Hepatocyte (in vitro differentiated cells): ENCODE data around the gene COL6A3. TPM values are rescaled to one million over a fixed set of nuclear protein-coding genes. Genes with fewer than 3 reads are reported as not detected.

Source experiments
- DNase-seq: peaks from one replicate; pipeline ENCODE4 v3.0.0-alpha.2; 2016; ENCODE audit warnings: low spot score
- H2AFZ ChIP-seq: fragments of 200-600 bp; sonication (generic); 2 replicates; pipeline ENCODE4 v1.6.0; 2016; ENCODE audit warnings: antibody characterized with exemption, mild to moderate bottlenecking
- H3K27ac ChIP-seq: fragments of 200-600 bp; sonication (generic); 2 replicates; pipeline ENCODE4 v1.5.1; 2016; ENCODE audit warnings: mild to moderate bottlenecking
- H3K27me3 ChIP-seq: fragments of 200-600 bp; sonication (generic); 2 replicates; pipeline ENCODE4 v1.6.1; 2016
- H3K36me3 ChIP-seq: fragments of 200-600 bp; sonication (generic); replicated peaks from 2 replicates; pipeline ENCODE4 v1.5.1; 2016; ENCODE audit warnings: low read depth; ENCODE audit not compliant: insufficient read depth
- H3K4me1 ChIP-seq: fragments of 200-600 bp; sonication (generic); 2 replicates; pipeline ENCODE4 v1.5.1; 2016; ENCODE audit warnings: mild to moderate bottlenecking, moderate library complexity; ENCODE audit not compliant: insufficient read depth
- H3K4me2 ChIP-seq: fragments of 200-600 bp; sonication (generic); 2 replicates; pipeline ENCODE4 v1.6.0; 2016
- H3K4me3 ChIP-seq: fragments of 200-600 bp; sonication (generic); 2 replicates; pipeline ENCODE4 v1.5.1; 2016; ENCODE audit warnings: mild to moderate bottlenecking
- H3K79me2 ChIP-seq: fragments of 200-600 bp; sonication (generic); 2 replicates; pipeline ENCODE4 v1.6.0; 2017; ENCODE audit warnings: mild to moderate bottlenecking
- H3K9me2 ChIP-seq: fragments of 200-600 bp; sonication (generic); replicated peaks from 2 replicates; pipeline ENCODE4 v1.6.0; 2017; ENCODE audit warnings: mild to moderate bottlenecking; ENCODE audit not compliant: insufficient read depth
- H3K9me3 ChIP-seq: fragments of 200-600 bp; sonication (generic); 2 replicates; pipeline ENCODE4 v1.5.1; 2016; ENCODE audit warnings: low read depth, mild to moderate bottlenecking
- H4K20me1 ChIP-seq: fragments of 200-600 bp; sonication (generic); 2 replicates; pipeline ENCODE4 v1.6.0; 2016; ENCODE audit warnings: mild to moderate bottlenecking; ENCODE audit not compliant: insufficient read depth, poor library complexity, severe bottlenecking
- CTCF ChIP-seq: fragments of 200-600 bp; sonication (generic); IDR thresholded peaks from 2 replicates; pipeline ENCODE4 v1.5.1; 2016; ENCODE audit warnings: antibody characterized with exemption, mild to moderate bottlenecking; ENCODE audit not compliant: poor library complexity
- EZH2 ChIP-seq: fragments of 200-600 bp; sonication (generic); IDR thresholded peaks from 2 replicates; pipeline ENCODE4 v1.6.1; 2016; ENCODE audit warnings: antibody characterized with exemption, mild to moderate bottlenecking, borderline replicate concordance
- EZH2phosphoT487 ChIP-seq: fragments of 200-600 bp; sonication (generic); IDR thresholded peaks from one replicate; pipeline ENCODE4 v1.6.1; 2018; ENCODE audit warnings: antibody characterized with exemption, mild to moderate bottlenecking, low read depth, moderate library complexity; ENCODE audit not compliant: unreplicated experiment, severe bottlenecking
- WGBS: methylation state at CpG from one replicate; pipeline ENCODE4 v1.1.6; 2016; ENCODE audit warnings: low lambda C conversion rate; ENCODE audit errors: missing lambda C conversion rate; 5-methylcytosine and 5-hydroxymethylcytosine counted together
- polyA plus RNA-seq: library from polyadenylated mRNA; unstranded; fragments of >200 nt; fragmentation: Nextera tagmentation; extraction: Ambion mirVana; gene quantifications from 2 replicates; pipeline ENCODE4 v1.2.1, GENCODE V29; 2016
- total RNA-seq: library from RNA; depleted of rRNA; stranded (reverse); fragments of >200 nt; gene quantifications from 2 replicates; pipeline ENCODE4 v1.2.3, GENCODE V29; 2014

Gene COL6A3
- total and polyA plus RNA-seq, 2 experiments from 2014 or later = 80.7 to 250 TPM

GRCh38 chr2:237299906-237300305 lies 114.1 kb downstream of the COL6A3 start:
- 57% methylated on average over 3 of the region's 3 CpGs for WGBS
- Histone ChIP-seq H4K20me1 (no peaks in the 10 kb centered on the region), H3K79me2 (no peaks in the 10 kb centered on the region), H3K27ac (peak overlapping the region; percentile 87), H3K4me1 (peaks cover 26% of the 10 kb centered on the region), H3K4me2 (no peak overlapping the region), H3K36me3 (no peaks in the 10 kb centered on the region), H3K4me3 (no peak overlapping the region), H2AFZ (no peak overlapping the region), H3K9me2 (no peaks in the 10 kb centered on the region), H3K27me3 (no peaks in the 10 kb centered on the region), H3K9me3 (no peaks in the 10 kb centered on the region)
- DNase-seq = no peak
- TF ChIP-seq EZH2phosphoT487 (no peak), EZH2 (no peak), CTCF (no peak)

- no peaks in the 10 kb centered on the region for H3K9me3 ChIP-seq
- no peaks in the 10 kb centered on the region for H3K36me3 ChIP-seq
- peak; percentile 80 for DNase-seq
- H4K20me1 ChIP-seq = no peaks in the 10 kb centered on the region
- H3K27me3 ChIP-seq = no peaks in the 10 kb centered on the region
- H3K4me1 ChIP-seq = peaks cover 26% of the 10 kb centered on the region
- H3K4me3 ChIP-seq = no peak overlapping the region
- no peaks in the 10 kb centered on the region for H3K79me2 ChIP-seq
- no peak for TF ChIP-seq EZH2phosphoT487
- TF ChIP-seq CTCF = no peak
- TF ChIP-seq EZH2 = no peak
- 34% methylated on average over 10 of the region's 10 CpGs for WGBS
- no peaks in the 10 kb centered on the region for H3K9me2 ChIP-seq
- H2AFZ ChIP-seq = no peak overlapping the region
- H3K27ac ChIP-seq = peak overlapping the region; percentile 87
- peak overlapping the region; percentile 26 for H3K4me2 ChIP-seq
These were observed 115.5 kb downstream of the COL6A3 start for GRCh38 chr2:237298151-237299118.

- no peaks in the 10 kb centered on the region for H3K36me3 ChIP-seq
- peaks cover 26% of the 10 kb centered on the region for H3K4me1 ChIP-seq
- H3K27ac ChIP-seq = peak overlapping the region; percentile 87
- no peaks in the 10 kb centered on the region for H3K9me2 ChIP-seq
- H4K20me1 ChIP-seq = no peaks in the 10 kb centered on the region
- 60% methylated on average over 6 of the region's 6 CpGs for WGBS
- no peaks in the 10 kb centered on the region for H3K9me3 ChIP-seq
- no peak overlapping the region for H3K4me2 ChIP-seq
- no peaks in the 10 kb centered on the region for H3K79me2 ChIP-seq
- no peak for DNase-seq
- no peak for TF ChIP-seq EZH2
- no peak for TF ChIP-seq EZH2phosphoT487
- TF ChIP-seq CTCF = no peak
- H3K4me3 ChIP-seq = no peak overlapping the region
- no peaks in the 10 kb centered on the region for H3K27me3 ChIP-seq
- no peak overlapping the region for H2AFZ ChIP-seq
These were observed 116.4 kb downstream of the COL6A3 start for GRCh38 chr2:237297421-237298150.
